Loucy (cell line): ENCODE data around the gene BPHL.

Source experiments
- H2AFZ ChIP-seq: fragments of 200-600 bp; sonication (generic); 2 replicates; pipeline ENCODE4 v1.6.0; 2016; ENCODE audit warnings: antibody characterized with exemption, mild to moderate bottlenecking, low read length, moderate library complexity
- H3F3A ChIP-seq: fragments of 200-600 bp; 2 replicates; pipeline ENCODE4 v1.6.0; 2016; ENCODE audit warnings: antibody characterized with exemption, low read depth, mild to moderate bottlenecking
- H3K27me3 ChIP-seq: fragments of 200-600 bp; sonication (generic); 2 replicates; pipeline ENCODE4 v1.6.1; 2014; ENCODE audit warnings: low read length, mild to moderate bottlenecking; ENCODE audit not compliant: insufficient read depth, poor library complexity, severe bottlenecking
- H3K36me3 ChIP-seq: fragments of 200-600 bp; sonication (generic); 2 replicates; pipeline ENCODE4 v1.6.1; 2016; ENCODE audit warnings: low read length; ENCODE audit not compliant: insufficient read depth
- H3K4me1 ChIP-seq: fragments of 200-600 bp; sonication (generic); 2 replicates; pipeline ENCODE4 v1.5.1; 2014; ENCODE audit warnings: low read length, mild to moderate bottlenecking; ENCODE audit not compliant: insufficient read depth, poor library complexity, severe bottlenecking
- H3K4me2 ChIP-seq: fragments of 200-600 bp; sonication (generic); 2 replicates; pipeline ENCODE4 v1.6.0; 2014; ENCODE audit warnings: antibody characterized with exemption, low read length, low read depth, mild to moderate bottlenecking; ENCODE audit not compliant: poor library complexity, severe bottlenecking
- H3K4me3 ChIP-seq: fragments of 200-600 bp; sonication (generic); 2 replicates; pipeline ENCODE4 v1.5.1; 2014; ENCODE audit warnings: low read length, mild to moderate bottlenecking, mixed read lengths; ENCODE audit not compliant: poor library complexity, severe bottlenecking
- H3K79me2 ChIP-seq: fragments of 200-600 bp; sonication (generic); 2 replicates; pipeline ENCODE4 v1.6.1; 2014; ENCODE audit warnings: low read length; ENCODE audit not compliant: insufficient read depth
- H3K9ac ChIP-seq: fragments of 200-600 bp; sonication (generic); 2 replicates; pipeline ENCODE4 v1.6.0; 2014; ENCODE audit warnings: mild to moderate bottlenecking, low read depth, low read length, moderate library complexity; ENCODE audit not compliant: poor library complexity, severe bottlenecking
- H3K9me2 ChIP-seq: fragments of 200-600 bp; sonication (generic); replicated peaks from 2 replicates; pipeline ENCODE4 v1.6.1; 2016; ENCODE audit warnings: low read depth, low read length, mixed read lengths
- H3K9me3 ChIP-seq: fragments of 200-600 bp; sonication (generic); 2 replicates; pipeline ENCODE4 v1.6.1; 2014; ENCODE audit warnings: mild to moderate bottlenecking, antibody characterized with exemption, low read length, low read depth; ENCODE audit not compliant: insufficient read depth
- H4K20me1 ChIP-seq: fragments of 200-600 bp; sonication (generic); 2 replicates; pipeline ENCODE4 v1.6.0; 2014; ENCODE audit warnings: antibody characterized with exemption, low read length, mild to moderate bottlenecking; ENCODE audit not compliant: insufficient read depth, poor library complexity, severe bottlenecking
- CTCF ChIP-seq: fragments of 200-600 bp; sonication (generic); conservative IDR thresholded peaks from 2 replicates; pipeline ENCODE4 v1.5.1; 2014; ENCODE audit warnings: mild to moderate bottlenecking, antibody characterized with exemption, low read length
- EZH2phosphoT487 ChIP-seq: fragments of 200-600 bp; IDR thresholded peaks from 2 replicates; pipeline ENCODE4 v1.6.1; 2018; ENCODE audit warnings: antibody characterized with exemption, mild to moderate bottlenecking, moderate library complexity, borderline replicate concordance

The BPHL gene

GRCh38 chr6:3138341-3138740 is 19.8 kb downstream of the BPHL start:
- H3K36me3 ChIP-seq = no peaks in the 10 kb centered on the region

DNA sequence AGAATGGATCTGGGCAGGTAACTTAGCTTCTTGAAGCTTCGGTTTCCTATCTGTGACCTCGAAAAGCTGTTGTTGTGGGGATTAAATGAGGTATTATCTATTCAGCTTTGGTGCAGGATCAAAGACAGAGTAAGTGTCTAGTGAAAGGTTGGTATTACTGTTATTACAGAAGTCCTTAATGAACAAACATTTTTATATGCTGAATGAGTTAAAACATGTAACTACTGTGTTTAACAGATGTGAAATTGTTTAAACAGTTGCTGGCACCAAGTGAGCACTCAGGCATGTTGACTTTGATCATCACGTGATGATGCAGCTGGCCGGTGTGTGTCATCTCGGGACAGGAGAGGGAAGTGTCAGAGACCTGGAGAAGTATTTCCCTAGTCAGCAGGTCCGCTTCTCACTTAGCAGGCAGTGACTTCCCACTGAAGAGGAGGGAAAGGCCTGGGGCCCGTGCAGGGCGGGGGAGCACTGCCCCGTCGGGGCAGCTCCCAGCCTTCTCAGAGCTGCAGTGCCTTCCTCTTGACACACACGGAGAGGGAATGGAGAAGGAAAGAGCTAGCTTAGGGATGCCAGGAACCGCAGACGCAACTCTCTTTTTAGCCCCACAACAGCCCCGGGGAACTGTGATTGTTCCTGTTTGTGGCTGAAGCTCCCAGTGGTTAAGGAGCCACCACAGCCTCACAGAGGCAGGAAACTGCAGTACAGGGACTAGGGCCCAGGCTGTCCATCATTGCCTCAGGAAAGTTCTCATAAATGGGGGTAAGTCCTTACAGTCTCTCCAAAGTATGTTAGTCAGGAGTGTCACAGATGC is 20.8 kb downstream of the BPHL start:
- H4K20me1 ChIP-seq = no peaks in the 10 kb centered on the region
- H3K36me3 ChIP-seq = no peaks in the 10 kb centered on the region
- no peak overlapping the region for H2AFZ ChIP-seq
- no peak overlapping the region for H3K4me2 ChIP-seq
- no peaks in the 10 kb centered on the region for H3K9me3 ChIP-seq
- H3K79me2 ChIP-seq = no peaks in the 10 kb centered on the region
- H3K9ac ChIP-seq = no peak overlapping the region
- TF ChIP-seq EZH2phosphoT487 = no peak
- no peak for TF ChIP-seq CTCF
- no peaks in the 10 kb centered on the region for H3F3A ChIP-seq
- no peak overlapping the region for H3K4me3 ChIP-seq
- H3K4me1 ChIP-seq = no peaks in the 10 kb centered on the region
- no peaks in the 10 kb centered on the region for H3K9me2 ChIP-seq
- H3K27me3 ChIP-seq = no peaks in the 10 kb centered on the region

More at GRCh38 chr6:3138341-3138740, 19.8 kb downstream of the BPHL start:
- H3K9me3 ChIP-seq = no peaks in the 10 kb centered on the region
- H3K4me2 ChIP-seq = no peak overlapping the region
- no peak overlapping the region for H3K9ac ChIP-seq
- H3F3A ChIP-seq = no peaks in the 10 kb centered on the region
- H3K9me2 ChIP-seq = no peaks in the 10 kb centered on the region
- H2AFZ ChIP-seq = no peak overlapping the region
- H3K4me1 ChIP-seq = no peaks in the 10 kb centered on the region
- no peak overlapping the region for H3K4me3 ChIP-seq
- no peaks in the 10 kb centered on the region for H3K79me2 ChIP-seq
- TF ChIP-seq CTCF (no peak), EZH2phosphoT487 (no peak)
- H3K27me3 ChIP-seq = no peaks in the 10 kb centered on the region
- no peaks in the 10 kb centered on the region for H4K20me1 ChIP-seq

GRCh38 chr6:3140201-3140600 is 21.7 kb downstream of the BPHL start:
- Histone ChIP-seq H3K9ac (no peak overlapping the region), H3K9me2 (no peaks in the 10 kb centered on the region), H3K79me2 (no peaks in the 10 kb centered on the region), H3K36me3 (no peaks in the 10 kb centered on the region), H3K9me3 (no peaks in the 10 kb centered on the region), H3K4me2 (no peak overlapping the region), H3K4me3 (no peak overlapping the region), H4K20me1 (no peaks in the 10 kb centered on the region), H3F3A (no peaks in the 10 kb centered on the region), H2AFZ (no peak overlapping the region), H3K4me1 (no peaks in the 10 kb centered on the region), H3K27me3 (no peaks in the 10 kb centered on the region)
- TF ChIP-seq CTCF (no peak), EZH2phosphoT487 (no peak)
